Measurements from ENCODE around the gene ANKRD22. TPM values are rescaled to one million over a fixed set of nuclear protein-coding genes. Genes with fewer than 3 reads are reported as not detected.
A peak's percentile ranks its signal among the peaks of the same experiment; 100 is the strongest.

Gene ANKRD22
- total RNA-seq, 1 experiment from 2014 or later, result 4.9 TPM

DNA sequence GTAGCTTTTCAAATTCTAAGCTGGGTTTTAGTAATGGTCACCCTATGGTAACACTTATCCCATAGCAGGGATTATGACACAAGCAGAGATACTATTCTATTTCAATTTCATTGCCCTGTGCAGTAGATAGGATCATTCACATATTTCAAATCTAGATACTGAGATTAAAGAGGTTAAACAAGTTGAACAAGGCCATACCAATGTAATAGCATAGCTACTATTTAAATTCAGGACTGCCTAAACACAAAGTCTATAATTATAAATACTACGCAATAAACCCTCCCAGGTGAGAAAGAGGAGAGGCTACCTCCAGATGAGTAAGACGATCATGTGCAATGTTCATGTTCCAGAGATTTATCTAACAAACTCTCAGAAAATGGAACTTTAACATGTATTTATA is 48.0 kb downstream of the ANKRD22 start:
- no peaks in the 10 kb centered on the region for H3K27me3 ChIP-seq (ENCODE audit: insufficient read depth, low read depth)
- CTCF ChIA-PET, result no interaction called here
- H4K20me1 ChIP-seq (ENCODE audit: insufficient read depth), result no peaks in the 10 kb centered on the region
- DNase-seq, result peak in 1 of 2 experiments; percentile 58
- no peaks in the 10 kb centered on the region for H3K36me3 ChIP-seq (ENCODE audit: low read depth)
- H3K79me2 ChIP-seq (ENCODE audit: low read depth), result no peaks in the 10 kb centered on the region
- H3K4me1 ChIP-seq (replicated peaks; ENCODE audit: insufficient read depth), result 0 out of 2 replicates have a peak, but pooled peaks cover 9% of the 10 kb centered on the region
- H3K27ac ChIP-seq, result no peak overlapping the region
- no peak overlapping the region for H3K4me2 ChIP-seq
- intact Hi-C loops (cut with micrococcal nuclease; ENCODE audit: unreplicated experiment), result no loop called here
- BruUV-seq (replicated peaks), result no TSS peak
- no peaks in the 10 kb centered on the region for H3K9me2 ChIP-seq (ENCODE audit: insufficient read depth)
- H3K4me3 ChIP-seq, result no peak overlapping the region
- no peaks in the 10 kb centered on the region for H3K9me3 ChIP-seq (ENCODE audit: insufficient read depth, low read depth)
- no peak for TF ChIP-seq EZH2 (IDR thresholded peaks at IDR 0.05; ENCODE audit: low read depth)
- TF ChIP-seq, protein P1, sequence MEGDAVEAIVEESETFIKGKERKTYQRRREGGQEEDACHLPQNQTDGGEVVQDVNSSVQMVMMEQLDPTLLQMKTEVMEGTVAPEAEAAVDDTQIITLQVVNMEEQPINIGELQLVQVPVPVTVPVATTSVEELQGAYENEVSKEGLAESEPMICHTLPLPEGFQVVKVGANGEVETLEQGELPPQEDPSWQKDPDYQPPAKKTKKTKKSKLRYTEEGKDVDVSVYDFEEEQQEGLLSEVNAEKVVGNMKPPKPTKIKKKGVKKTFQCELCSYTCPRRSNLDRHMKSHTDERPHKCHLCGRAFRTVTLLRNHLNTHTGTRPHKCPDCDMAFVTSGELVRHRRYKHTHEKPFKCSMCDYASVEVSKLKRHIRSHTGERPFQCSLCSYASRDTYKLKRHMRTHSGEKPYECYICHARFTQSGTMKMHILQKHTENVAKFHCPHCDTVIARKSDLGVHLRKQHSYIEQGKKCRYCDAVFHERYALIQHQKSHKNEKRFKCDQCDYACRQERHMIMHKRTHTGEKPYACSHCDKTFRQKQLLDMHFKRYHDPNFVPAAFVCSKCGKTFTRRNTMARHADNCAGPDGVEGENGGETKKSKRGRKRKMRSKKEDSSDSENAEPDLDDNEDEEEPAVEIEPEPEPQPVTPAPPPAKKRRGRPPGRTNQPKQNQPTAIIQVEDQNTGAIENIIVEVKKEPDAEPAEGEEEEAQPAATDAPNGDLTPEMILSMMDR (conservative IDR thresholded peaks at IDR 0.05), result no peak
- no peaks in the 10 kb centered on the region for H3F3A ChIP-seq (ENCODE audit: insufficient read depth, low read depth)
- no peak overlapping the region for H2AFZ ChIP-seq
- POLR2A ChIA-PET (ENCODE audit: unreplicated experiment), result no interaction called here

DNA sequence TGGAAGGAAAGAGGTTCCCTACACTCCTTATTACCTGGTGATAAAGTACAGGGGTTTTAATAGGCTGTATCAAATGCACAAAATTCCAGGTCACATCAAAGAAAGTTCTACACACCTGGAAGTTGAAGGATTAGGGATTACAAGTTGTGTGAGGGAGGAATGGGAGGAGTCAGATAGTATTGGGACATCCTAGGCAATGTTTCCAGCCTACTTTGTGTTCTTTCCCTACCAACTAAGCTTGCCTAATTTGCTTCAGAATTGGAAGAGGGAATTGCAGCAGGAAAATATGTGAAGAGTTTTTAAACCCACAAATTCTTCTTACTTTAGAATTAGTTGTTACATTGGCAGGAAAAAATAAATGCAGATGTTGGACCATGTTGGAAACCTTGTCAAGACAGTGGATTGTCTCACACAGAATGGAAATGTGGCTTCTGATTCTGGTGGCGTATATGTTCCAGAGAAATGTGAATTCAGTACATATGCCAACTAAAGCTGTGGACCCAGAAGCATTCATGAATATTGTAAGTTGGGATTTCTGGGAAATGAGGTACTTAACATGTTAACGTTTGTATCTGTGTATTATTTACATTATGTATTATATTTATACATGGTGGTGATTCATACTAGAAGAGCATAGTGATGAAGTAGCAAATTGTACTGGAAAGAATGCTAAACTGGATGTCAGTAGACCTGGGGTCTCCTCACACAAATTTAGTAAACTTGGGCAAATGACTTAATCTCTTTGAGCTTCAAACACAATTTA is 48.9 kb downstream of the ANKRD22 start, which contains the start of gene LIPM:
Gene LIPM, plus strand, starts transcription at position 208 of the 763 bp plus-strand sequence. Its CDS starts 167 bp downstream, at position 375.
- BruUV-seq (replicated peaks), result no TSS peak
- no peaks in the 10 kb centered on the region for H3K79me2 ChIP-seq (ENCODE audit: low read depth)
- no peaks in the 10 kb centered on the region for H3K9me2 ChIP-seq (ENCODE audit: insufficient read depth)
- H3K9me3 ChIP-seq (ENCODE audit: insufficient read depth, low read depth), result no peaks in the 10 kb centered on the region
- no peak within 1 kb of the TSS for H3K27ac ChIP-seq
- no peaks in the 10 kb centered on the region for H4K20me1 ChIP-seq (ENCODE audit: insufficient read depth)
- ChIA-PET CTCF (interaction anchor here (0.6 kb wide), 1 partner anchor 16 kb away, joined by 3 read pairs; no protein-coding TSS in a partner anchor), POLR2A (ENCODE audit: unreplicated experiment) (no interaction called here)
- 0 out of 2 replicates have a peak, but pooled peaks cover 9% of the 10 kb centered on the region for H3K4me1 ChIP-seq (replicated peaks; ENCODE audit: insufficient read depth)
- DNase-seq, result no peak
- no peaks in the 10 kb centered on the region for H3F3A ChIP-seq (ENCODE audit: insufficient read depth, low read depth)
- no peak within 1 kb of the TSS for H3K4me2 ChIP-seq
- H2AFZ ChIP-seq, result no peak within 1 kb of the TSS
- no peak within 1 kb of the TSS for H3K4me3 ChIP-seq
- no peaks in the 10 kb centered on the region for H3K36me3 ChIP-seq (ENCODE audit: low read depth)
- TF ChIP-seq, protein P1 (conservative IDR thresholded peaks at IDR 0.05), result no peak
- TF ChIP-seq EZH2 (IDR thresholded peaks at IDR 0.05; ENCODE audit: low read depth), result no peak
- intact Hi-C loops (cut with micrococcal nuclease; ENCODE audit: unreplicated experiment), result no loop called here
- no peaks in the 10 kb centered on the region for H3K27me3 ChIP-seq (ENCODE audit: insufficient read depth, low read depth)

DNA sequence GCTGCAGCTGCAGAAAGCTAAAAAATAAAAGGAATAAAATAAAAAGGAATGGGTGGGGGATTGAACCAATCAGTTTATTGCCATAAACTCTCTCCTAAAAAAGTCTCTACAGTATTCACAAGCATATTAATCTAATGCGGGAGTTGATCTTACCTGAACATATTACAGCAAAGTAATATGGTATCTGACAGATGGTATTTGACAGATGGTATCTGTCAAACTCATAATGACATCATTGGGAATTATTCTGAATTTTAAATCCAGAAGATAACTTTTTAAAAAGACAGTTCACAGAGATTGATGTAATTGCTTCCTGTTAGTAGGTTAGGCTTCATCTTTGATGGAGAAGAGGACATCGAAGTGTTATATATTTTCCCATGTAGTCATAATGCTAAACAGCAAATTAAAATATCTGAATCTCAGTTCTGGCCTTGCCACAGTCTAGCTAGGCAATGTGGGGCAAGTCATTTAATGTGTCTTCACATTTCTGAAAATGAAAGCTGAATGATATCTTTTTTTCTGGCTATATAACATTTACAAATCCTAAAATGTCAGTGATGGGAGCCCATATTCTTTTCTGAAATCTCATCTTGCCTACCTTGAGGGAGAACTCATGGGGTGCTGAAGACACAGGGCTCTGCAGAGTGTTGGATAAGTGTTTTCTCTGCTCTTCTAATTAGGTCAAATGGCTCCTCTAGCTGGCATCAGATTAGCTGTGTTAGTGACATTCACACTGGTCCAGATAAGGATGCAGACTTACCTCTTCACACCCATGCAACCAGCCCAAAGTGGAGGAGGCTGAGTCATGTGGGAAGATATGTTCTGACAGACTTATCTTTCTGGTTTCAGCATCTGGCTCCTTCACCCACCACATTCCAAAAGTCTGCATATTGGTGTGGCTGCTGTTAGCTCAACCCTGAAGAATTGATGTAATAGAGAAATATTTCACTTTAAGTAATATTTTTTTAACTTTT is 51.2 kb downstream of the ANKRD22 start:
- intact Hi-C loops (cut with micrococcal nuclease; ENCODE audit: unreplicated experiment), result no loop called here
- Histone ChIP-seq H3K4me2 (no peak overlapping the region), H3K36me3 (ENCODE audit: low read depth) (no peaks in the 10 kb centered on the region), H3K4me3 (no peak overlapping the region), H3K79me2 (ENCODE audit: low read depth) (no peaks in the 10 kb centered on the region), H3K9me2 (ENCODE audit: insufficient read depth) (no peaks in the 10 kb centered on the region), H3K27me3 (ENCODE audit: insufficient read depth, low read depth) (no peaks in the 10 kb centered on the region), H2AFZ (no peak overlapping the region), H3K4me1 (replicated peaks; ENCODE audit: insufficient read depth) (0 out of 2 replicates have a peak, but pooled peaks cover 9% of the 10 kb centered on the region), H3F3A (ENCODE audit: insufficient read depth, low read depth) (no peaks in the 10 kb centered on the region), H3K27ac (no peak overlapping the region), H4K20me1 (ENCODE audit: insufficient read depth) (no peaks in the 10 kb centered on the region), H3K9me3 (ENCODE audit: insufficient read depth, low read depth) (no peaks in the 10 kb centered on the region)
- no peak for DNase-seq
- CTCF ChIA-PET, result no interaction called here
- TF ChIP-seq EZH2 (IDR thresholded peaks at IDR 0.05; ENCODE audit: low read depth), result no peak
- TF ChIP-seq, protein P1 (conservative IDR thresholded peaks at IDR 0.05), result no peak
- POLR2A ChIA-PET (ENCODE audit: unreplicated experiment), result interaction anchor here (0.6 to 0.9 kb wide), 2 partner anchors 35 to 235 kb away, joined by 3 to 10 read pairs; no protein-coding TSS in a partner anchor
- no TSS peak for BruUV-seq (replicated peaks)

Measured in PC-9 (cell line).